Measurements from ENCODE around the gene ACOXL.

Gene ACOXL

GRCh38 chr2:111116011-111116746, 383.8 kb downstream of the ACOXL start:
- DNase-seq (ENCODE audit: low read depth in 2 of 2): no peak

GRCh38 chr2:111116843-111117597, 384.6 kb downstream of the ACOXL start:
- DNase-seq (ENCODE audit: low read depth in 2 of 2): peak; percentile 54 to 57

GRCh38 chr2:111117598-111118480, 385.5 kb downstream of the ACOXL start:
- DNase-seq (ENCODE audit: low read depth in 2 of 2): peak in 1 of 2 donors; percentile 12

- DNase-seq (ENCODE audit: low read depth in 2 of 2): no peak
Measured at GRCh38 chr2:111118481-111118980, 386.2 kb downstream of the ACOXL start.

- DNase-seq (ENCODE audit: low read depth in 2 of 2): peak in 1 of 2 donors; percentile 34
Measured at GRCh38 chr2:111118981-111119821, 386.8 kb downstream of the ACOXL start.

- peak in 1 of 2 donors; percentile 0 for DNase-seq (ENCODE audit: low read depth in 2 of 2)
Measured at GRCh38 chr2:111119822-111120252, 387.5 kb downstream of the ACOXL start.

GRCh38 chr2:111120253-111121027, 388.1 kb downstream of the ACOXL start, which contains the start of gene BCL2L11:
TSS of gene BCL2L11 (plus strand) at chr2:111120914. CDS start at chr2:111123746, 2,832 bp downstream.
- peak; percentile 81 to 89 for DNase-seq (ENCODE audit: low read depth in 2 of 2)

- DNase-seq (ENCODE audit: low read depth in 2 of 2): peak in 1 of 2 donors; percentile 27
Measured at GRCh38 chr2:111121028-111121827, 388.9 kb downstream of the ACOXL start.

- DNase-seq (ENCODE audit: low read depth in 2 of 2): peak in 1 of 2 donors; percentile 75
Measured at GRCh38 chr2:111121828-111122630, 389.7 kb downstream of the ACOXL start.

- DNase-seq (ENCODE audit: low read depth in 2 of 2): peak in 1 of 2 donors; percentile 19
Measured at GRCh38 chr2:111122631-111123421, 390.5 kb downstream of the ACOXL start.

- no peak for DNase-seq (ENCODE audit: low read depth in 2 of 2)
Measured at GRCh38 chr2:111123751-111124150, 391.4 kb downstream of the ACOXL start.

- DNase-seq (ENCODE audit: low read depth in 2 of 2): no peak
Measured at GRCh38 chr2:111126581-111126980, 394.2 kb downstream of the ACOXL start.

GRCh38 chr2:111127351-111127750, 395.0 kb downstream of the ACOXL start:
- no peak for DNase-seq (ENCODE audit: low read depth in 2 of 2)

GRCh38 chr2:111128096-111128495, 395.7 kb downstream of the ACOXL start:
- DNase-seq (ENCODE audit: low read depth in 2 of 2): no peak

GRCh38 chr2:111133603-111134002, 401.2 kb downstream of the ACOXL start:
- no peak for DNase-seq (ENCODE audit: low read depth in 2 of 2)

GRCh38 chr2:111134055-111134454, 401.7 kb downstream of the ACOXL start:
- no peak for DNase-seq (ENCODE audit: low read depth in 2 of 2)

- DNase-seq (ENCODE audit: low read depth in 2 of 2): no peak
Measured at GRCh38 chr2:111135237-111135909, 403.0 kb downstream of the ACOXL start.

All from stimulated activated CD8-positive, alpha-beta memory T cell treated with anti-CD3 and anti-CD28 coated beads, Interleukin-7, amount 100 ng/mL, for 4 hours (primary cell).